GM15510 (cell line): ENCODE results near the gene TWIST2.

Experiments
- POLR2A ChIP-seq: IDR thresholded peaks from 3 replicates; pipeline ENCODE4 v1.6.1; 2011; ENCODE audit warnings: borderline replicate concordance; ENCODE audit not compliant: insufficient read length; ENCODE audit errors: extremely low read depth

Gene TWIST2

GRCh38 chr2:238884812-238885408 is 37.0 kb downstream of the TWIST2 start:
- TF ChIP-seq POLR2A = no peak

GRCh38 chr2:238886453-238887094 is 38.7 kb downstream of the TWIST2 start:
- no peak for TF ChIP-seq POLR2A

GRCh38 chr2:238887616-238888015 is 39.7 kb downstream of the TWIST2 start:
- no peak for TF ChIP-seq POLR2A

GRCh38 chr2:238888781-238889180 is 40.9 kb downstream of the TWIST2 start:
- TF ChIP-seq POLR2A = no peak

GRCh38 chr2:238890131-238890530 is 42.2 kb downstream of the TWIST2 start:
- no peak for TF ChIP-seq POLR2A

- no peak for TF ChIP-seq POLR2A
These were observed 43.0 kb downstream of the TWIST2 start for GRCh38 chr2:238890618-238891456.

- no peak for TF ChIP-seq POLR2A
These were observed 43.7 kb downstream of the TWIST2 start for GRCh38 chr2:238891457-238892203.

GRCh38 chr2:238892204-238892500 is 44.3 kb downstream of the TWIST2 start:
- TF ChIP-seq POLR2A = no peak

- TF ChIP-seq POLR2A = no peak
These were observed 44.9 kb downstream of the TWIST2 start for GRCh38 chr2:238892796-238893195.

- no peak for TF ChIP-seq POLR2A
These were observed 45.6 kb downstream of the TWIST2 start for GRCh38 chr2:238893349-238894000.

GRCh38 chr2:238894226-238894949 is 46.5 kb downstream of the TWIST2 start:
- TF ChIP-seq POLR2A = no peak

GRCh38 chr2:238894950-238895298 is 47.0 kb downstream of the TWIST2 start:
- TF ChIP-seq POLR2A = no peak

GRCh38 chr2:238895361-238895882 is 47.5 kb downstream of the TWIST2 start:
- no peak for TF ChIP-seq POLR2A
